Renal cortex interstitium (tissue), 11 donors: ENCODE data around the gene NBPF4. TPM values are rescaled to one million over a fixed set of nuclear protein-coding genes. Genes with fewer than 3 reads are reported as not detected.

Source experiments
- DNase-seq, 11 donors: peaks; one replicate each; pipeline ENCODE4 v3.0.0-alpha.2; 2013; ENCODE audit warnings: low read depth in 9 of 11, low spot score in 4 of 11; ENCODE audit errors: extremely low read depth in 1 of 11
- polyA plus RNA-seq, 3 donors: library from polyadenylated mRNA; unstranded; fragments of 120-200 nt; gene quantifications; one replicate each; pipeline ENCODE4 v1.2.1, GENCODE V29; 2013; ENCODE audit not compliant: insufficient read length in 3 of 3

NBPF4 gene
- polyA plus RNA-seq, 3 donors = not detected

- DNase-seq = no peak
Observed at GRCh38 chr1:108182959-108183700, 60.7 kb downstream of the NBPF4 start.

DNA sequence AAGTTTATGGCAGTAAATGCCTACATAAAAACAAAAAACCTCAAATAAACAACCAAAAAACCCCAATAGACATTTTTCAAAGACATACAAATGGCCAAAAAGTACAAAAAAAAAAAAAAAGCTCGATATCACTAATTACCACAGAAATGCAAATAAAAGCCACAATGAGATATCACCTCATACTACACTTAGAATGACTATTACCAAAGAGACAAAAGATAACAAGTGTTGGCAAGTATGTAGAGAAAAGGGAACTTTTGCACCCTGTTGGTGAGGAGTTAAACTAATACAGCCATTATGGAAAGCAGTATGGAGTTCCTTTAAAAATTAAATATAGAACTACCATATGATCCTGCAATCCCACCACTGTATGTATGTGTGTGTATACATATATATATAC is 64.9 kb downstream of the NBPF4 start:
- DNase-seq = no peak

Other genes with a start within 250 kb of the NBPF4 start
- gene SLC25A24, start 43.7 kb downstream of the NBPF4 start, polyA plus RNA-seq = 10 to 100 TPM; 41.1 to 53.9 (median 44.5) TPM
- gene NBPF6, start 206.3 kb upstream of the NBPF4 start, polyA plus RNA-seq = under 1 TPM in 1 of 3 donors, not detected in 2; 0.06 TPM